SK-N-SH (cell line): ENCODE measurements around the gene FRMD5. TPM values are rescaled to one million over a fixed set of nuclear protein-coding genes. Genes with fewer than 3 reads are reported as not detected.

Experiments used
- CTCF ChIA-PET: fragments of 300-600, 350-600 bp; formaldehyde crosslinking; extraction: SDS; loops from one replicate; lab custom pipeline; 2021; lab: Yijun Ruan, JAX
- POLR2A ChIA-PET: fragments of 350-600 bp; sonication (Branson Sonifier 250); formaldehyde crosslinking; extraction: SDS; loops from one replicate; lab custom pipeline; 2020; ENCODE audit warnings: antibody characterized with exemption, inconsistent platforms; lab: Yijun Ruan, JAX
- DNase-seq: peaks from one replicate; pipeline ENCODE4 v3.0.0; 2012
- H2AFZ ChIP-seq: fragments of 200-600 bp; sonication (generic); 2 replicates; pipeline ENCODE4 v1.8.1; 2016; ENCODE audit warnings: antibody characterized with exemption, mild to moderate bottlenecking, low read depth
- H3F3A ChIP-seq: fragments of 200-600 bp; sonication (generic); replicated peaks from 2 replicates; pipeline ENCODE3; 2016; ENCODE audit warnings: antibody characterized with exemption, mild to moderate bottlenecking; ENCODE audit not compliant: insufficient read depth
- H3K27ac ChIP-seq, 2 experiments: fragments of 200-500 bp in 1 of 2; fragments of 200-600 bp in 1 of 2; sonication (Bioruptor generic) in 1 of 2; sonication (generic), shearing (Covaris generic) in 1 of 2; 2 replicates each; pipeline versions ENCODE4 v1.5.1 to v1.6.1; 2014 to 2016; ENCODE audit warnings: low read depth in 2 of 2, inconsistent platforms in 1 of 2, low read length in 1 of 2, mild to moderate bottlenecking in 1 of 2, mixed read lengths in 1 of 2
- H3K27me3 ChIP-seq: fragments of 200-600 bp; sonication (generic), shearing (Covaris generic); 2 replicates; pipeline ENCODE4 v1.6.1; 2016; ENCODE audit warnings: mixed run types; ENCODE audit not compliant: insufficient read depth
- H3K36me3 ChIP-seq, 2 experiments: fragments of 200-500 bp in 1 of 2; fragments of 200-600 bp in 1 of 2; sonication (Bioruptor generic) in 1 of 2; sonication (generic) in 1 of 2; replicated peaks in 1 of 2; 2 replicates each; pipeline versions ENCODE3 to v1.5.1; 2014 to 2016; ENCODE audit warnings: low read length in 1 of 2, mild to moderate bottlenecking in 1 of 2; ENCODE audit not compliant: insufficient read depth in 2 of 2, control insufficient read depth in 1 of 2
- H3K4me1 ChIP-seq, 2 experiments: fragments of 200-500 bp in 1 of 2; fragments of 200-600 bp in 1 of 2; sonication (Bioruptor generic) in 1 of 2; sonication (generic), shearing (Covaris generic) in 1 of 2; 2 replicates each; pipeline versions ENCODE4 v1.5.1 to v1.6.1; 2014 to 2016; ENCODE audit warnings: low read depth in 1 of 2, low read length in 1 of 2, mixed run types in 1 of 2; ENCODE audit not compliant: insufficient read depth in 2 of 2, control insufficient read depth in 1 of 2
- H3K4me2 ChIP-seq: fragments of 200-600 bp; sonication (generic), shearing (Covaris generic); 2 replicates; pipeline ENCODE4 v1.6.1; 2017; ENCODE audit warnings: mixed run types
- H3K4me3 ChIP-seq, 2 experiments: fragments of 200-500 bp in 1 of 2; fragments of 200-600 bp in 1 of 2; sonication (Bioruptor generic) in 1 of 2; sonication (generic), shearing (Covaris generic) in 1 of 2; 2 replicates each; pipeline versions ENCODE4 v1.5.1 to v1.8.1; 2014 to 2016; ENCODE audit warnings: low read depth in 2 of 2, inconsistent platforms in 1 of 2, low read length in 1 of 2, mild to moderate bottlenecking in 1 of 2, mixed read lengths in 1 of 2, moderate library complexity in 1 of 2
- H3K79me2 ChIP-seq: fragments of 200-600 bp; sonication (generic); 2 replicates; pipeline ENCODE4 v1.8.1; 2017; ENCODE audit warnings: mild to moderate bottlenecking; ENCODE audit not compliant: insufficient read depth
- H3K9ac ChIP-seq: fragments of 200-600 bp; sonication (generic); 2 replicates; pipeline ENCODE4 v1.6.1; 2017; ENCODE audit warnings: mixed run types
- H3K9me2 ChIP-seq: fragments of 200-600 bp; sonication (generic); 2 replicates; pipeline ENCODE4 v1.6.1; 2017; ENCODE audit warnings: mixed run types
- H3K9me3 ChIP-seq: fragments of 200-600 bp; sonication (generic); 2 replicates; pipeline ENCODE4 v1.6.1; 2017; ENCODE audit warnings: mixed run types, mild to moderate bottlenecking, moderate library complexity
- H4K20me1 ChIP-seq: fragments of 200-600 bp; sonication (generic); 2 replicates; pipeline ENCODE4 v1.6.1; 2017; ENCODE audit warnings: mild to moderate bottlenecking, mixed run types; ENCODE audit not compliant: insufficient read depth
- CTCF ChIP-seq: fragments of 200-600 bp; sonication (generic); IDR thresholded peaks from 2 replicates; pipeline ENCODE4 v1.6.1; 2017; ENCODE audit warnings: antibody characterized with exemption, mild to moderate bottlenecking, moderate library complexity
- EP300 ChIP-seq, 2 experiments: IDR thresholded peaks; 2 replicates each; pipeline versions ENCODE4 v1.4.0 to v1.6.1; 2012; ENCODE audit warnings: borderline replicate concordance in 1 of 2, low read depth in 1 of 2, low read length in 1 of 2
- EZH2phosphoT487 ChIP-seq: fragments of 200-600 bp; sonication (generic); IDR thresholded peaks from 2 replicates; pipeline ENCODE4 v1.6.1; 2017; ENCODE audit warnings: low read depth, mixed run types, mild to moderate bottlenecking, antibody characterized with exemption, moderate library complexity, borderline replicate concordance
- GABPA ChIP-seq: IDR thresholded peaks from 2 replicates; pipeline ENCODE4 v1.4.0; 2012; ENCODE audit warnings: low read depth, mild to moderate bottlenecking
- GATA2 ChIP-seq: sonication (generic); formaldehyde crosslinking; IDR thresholded peaks from 2 replicates; pipeline ENCODE4 v1.5.0; 2020; ENCODE audit warnings: mild to moderate bottlenecking, missing genetic modification reagents
- IRF3 ChIP-seq: fragments of 150-350 bp; IDR thresholded peaks from 2 replicates; pipeline ENCODE4 v1.6.1; 2016; ENCODE audit warnings: mild to moderate bottlenecking, low read depth, low read length
- MEF2A ChIP-seq: IDR thresholded peaks from 2 replicates; pipeline ENCODE4 v1.4.0; 2012; ENCODE audit warnings: low read depth, borderline replicate concordance
- MXI1 ChIP-seq: IDR thresholded peaks from 2 replicates; pipeline ENCODE4 v1.6.1; 2012; ENCODE audit warnings: mild to moderate bottlenecking, low read depth, low read length, improper control_type of control experiment
- RAD21 ChIP-seq: IDR thresholded peaks from 2 replicates; pipeline ENCODE4 v1.6.1; 2012; ENCODE audit warnings: mild to moderate bottlenecking, low read length
- RCOR1 ChIP-seq: fragments of 150-350 bp; IDR thresholded peaks from 2 replicates; pipeline ENCODE4 v1.6.1; 2017; ENCODE audit warnings: antibody characterized with exemption, low read length
- RFX5 ChIP-seq: IDR thresholded peaks from 2 replicates; pipeline ENCODE4 v1.6.1; 2012; ENCODE audit warnings: mild to moderate bottlenecking, improper control_type of control experiment, low read length
- SIN3A ChIP-seq: IDR thresholded peaks from 2 replicates; pipeline ENCODE4 v1.6.1; 2012; ENCODE audit warnings: low read depth, mild to moderate bottlenecking, low read length, moderate library complexity, borderline replicate concordance
- ZBTB33 ChIP-seq: IDR thresholded peaks from 2 replicates; pipeline ENCODE4 v1.4.0; 2012; ENCODE audit warnings: low read depth, borderline replicate concordance
- WGBS: methylation state at CpG from one replicate; pipeline ENCODE4 v1.1.6; 2017; ENCODE audit warnings: low lambda C conversion rate; 5-methylcytosine and 5-hydroxymethylcytosine counted together
- polyA plus RNA-seq, 3 experiments: library from polyadenylated mRNA; depleted of rRNA; stranded (reverse); fragments of >200 nt; gene quantifications; 2 replicates each; pipeline ENCODE4 v1.2.3, GENCODE V29; 2012
- TF ChIP-seq, protein P1 (sequence below): IDR thresholded peaks from 2 replicates; pipeline ENCODE4 v1.6.1; 2012; ENCODE audit warnings: mild to moderate bottlenecking, low read depth, low read length, moderate library complexity

FRMD5 gene
- polyA plus RNA-seq, 1 of the 3 experiments (the other 2 are of a cell fraction): 24.8 TPM

DNA sequence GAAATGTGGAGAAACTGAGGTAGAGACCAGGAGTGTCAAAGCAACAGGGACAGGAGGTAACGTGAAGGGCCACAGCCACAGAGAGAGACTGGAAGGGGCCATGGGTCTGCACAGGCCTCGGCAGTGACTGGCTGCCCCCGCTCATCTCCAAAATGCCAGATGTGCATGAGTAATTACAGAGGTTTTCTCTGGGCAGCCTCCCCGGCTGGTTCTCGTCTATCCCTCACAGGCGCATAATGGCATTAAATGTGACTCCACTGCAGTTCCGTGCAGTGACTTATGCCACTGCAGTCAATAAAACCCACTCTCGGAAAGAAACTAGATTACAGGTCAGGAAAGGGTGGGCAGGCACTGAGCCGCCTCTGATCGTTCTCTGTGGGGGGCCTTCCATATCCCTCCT, 293.6 kb downstream of the FRMD5 start:
- Histone ChIP-seq H3K36me3 (peaks cover 20 to 51% of the 10 kb centered on the region in 2 experiments), H3K9me2 (no peaks in the 10 kb centered on the region), H3K4me2 (no peak overlapping the region), H3K27ac (0 out of 4 replicates have a peak overlapping the region, but pooled peaks of 1 of the 2 experiments have one; percentile 13), H3K9ac (no peak overlapping the region), H4K20me1 (no peaks in the 10 kb centered on the region), H3K4me3 (no peak overlapping the region), H3K27me3 (no peaks in the 10 kb centered on the region), H3F3A (no peaks in the 10 kb centered on the region), H3K79me2 (no peaks in the 10 kb centered on the region), H2AFZ (no peak overlapping the region), H3K4me1 (peaks cover 0 to 36% of the 10 kb centered on the region in 2 experiments; a peak in 1 of 4 replicates), H3K9me3 (no peaks in the 10 kb centered on the region)
- ChIA-PET POLR2A (no interaction called here), CTCF (interaction anchor here (0.9 to 4.0 kb wide), 4 partner anchors 38 to 318 kb away, joined by 3 to 23 read pairs (median 13); partner anchors contain the start of gene FRMD5)
- WGBS: 83% methylated on average over 8 of the region's 10 CpGs
- TF ChIP-seq CTCF (no peak), RAD21 (no peak), GABPA (no peak), ZBTB33 (no peak), IRF3 (no peak), RFX5 (no peak), GATA2 (CRISPR knock-in tag) (no peak), MXI1 (no peak), SIN3A (no peak), EP300 (IDR thresholded peaks at IDR 0.05; ENCODE audit: borderline replicate concordance in 1 of 2, low read depth in 1 of 2, low read length in 1 of 2) (peak in 1 of 2 experiments; percentile 37; a peak in 1 of 4 replicates), RCOR1 (peak; percentile 18; the same call in 1 of the 2 replicates)
- DNase-seq: peak; percentile 56

- Histone ChIP-seq H3K4me3 (no peak overlapping the region), H3K27ac (no peak overlapping the region), H3K9me3 (no peaks in the 10 kb centered on the region), H2AFZ (no peak overlapping the region), H3K27me3 (no peaks in the 10 kb centered on the region), H3K4me2 (no peak overlapping the region), H3F3A (no peaks in the 10 kb centered on the region), H3K9me2 (no peaks in the 10 kb centered on the region), H3K9ac (no peak overlapping the region), H3K79me2 (no peaks in the 10 kb centered on the region), H3K4me1 (peaks cover 0 to 36% of the 10 kb centered on the region in 2 experiments; a peak in 1 of 4 replicates), H3K36me3 (peaks cover 20 to 52% of the 10 kb centered on the region in 2 experiments), H4K20me1 (no peaks in the 10 kb centered on the region)
- 100% methylated on average over 1 of the region's 1 CpG for WGBS
- ChIA-PET POLR2A (no interaction called here), CTCF (interaction anchor here (0.5 kb wide), 1 partner anchor 98 kb away, joined by 3 read pairs; no protein-coding TSS in a partner anchor)
- no peak for DNase-seq
- TF ChIP-seq IRF3 (no peak), EP300 (IDR thresholded peaks at IDR 0.05; ENCODE audit: borderline replicate concordance in 1 of 2, low read depth in 1 of 2, low read length in 1 of 2) (no peak), MEF2A (no peak), EZH2phosphoT487 (no peak)
- TF ChIP-seq, protein P1, sequence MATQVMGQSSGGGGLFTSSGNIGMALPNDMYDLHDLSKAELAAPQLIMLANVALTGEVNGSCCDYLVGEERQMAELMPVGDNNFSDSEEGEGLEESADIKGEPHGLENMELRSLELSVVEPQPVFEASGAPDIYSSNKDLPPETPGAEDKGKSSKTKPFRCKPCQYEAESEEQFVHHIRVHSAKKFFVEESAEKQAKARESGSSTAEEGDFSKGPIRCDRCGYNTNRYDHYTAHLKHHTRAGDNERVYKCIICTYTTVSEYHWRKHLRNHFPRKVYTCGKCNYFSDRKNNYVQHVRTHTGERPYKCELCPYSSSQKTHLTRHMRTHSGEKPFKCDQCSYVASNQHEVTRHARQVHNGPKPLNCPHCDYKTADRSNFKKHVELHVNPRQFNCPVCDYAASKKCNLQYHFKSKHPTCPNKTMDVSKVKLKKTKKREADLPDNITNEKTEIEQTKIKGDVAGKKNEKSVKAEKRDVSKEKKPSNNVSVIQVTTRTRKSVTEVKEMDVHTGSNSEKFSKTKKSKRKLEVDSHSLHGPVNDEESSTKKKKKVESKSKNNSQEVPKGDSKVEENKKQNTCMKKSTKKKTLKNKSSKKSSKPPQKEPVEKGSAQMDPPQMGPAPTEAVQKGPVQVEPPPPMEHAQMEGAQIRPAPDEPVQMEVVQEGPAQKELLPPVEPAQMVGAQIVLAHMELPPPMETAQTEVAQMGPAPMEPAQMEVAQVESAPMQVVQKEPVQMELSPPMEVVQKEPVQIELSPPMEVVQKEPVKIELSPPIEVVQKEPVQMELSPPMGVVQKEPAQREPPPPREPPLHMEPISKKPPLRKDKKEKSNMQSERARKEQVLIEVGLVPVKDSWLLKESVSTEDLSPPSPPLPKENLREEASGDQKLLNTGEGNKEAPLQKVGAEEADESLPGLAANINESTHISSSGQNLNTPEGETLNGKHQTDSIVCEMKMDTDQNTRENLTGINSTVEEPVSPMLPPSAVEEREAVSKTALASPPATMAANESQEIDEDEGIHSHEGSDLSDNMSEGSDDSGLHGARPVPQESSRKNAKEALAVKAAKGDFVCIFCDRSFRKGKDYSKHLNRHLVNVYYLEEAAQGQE: no peak
These were observed 294.1 kb downstream of the FRMD5 start for GRCh38 chr15:43900996-43901395.
